Glomerular visceral epithelial cell (primary cell): Measurements from ENCODE around the gene HIVEP1.

ENCODE experiments used
- DNase-seq: peaks from one replicate; pipeline ENCODE4 v3.0.0-alpha.2; 2016; ENCODE audit errors: extremely low spot score

The HIVEP1 gene

DNA sequence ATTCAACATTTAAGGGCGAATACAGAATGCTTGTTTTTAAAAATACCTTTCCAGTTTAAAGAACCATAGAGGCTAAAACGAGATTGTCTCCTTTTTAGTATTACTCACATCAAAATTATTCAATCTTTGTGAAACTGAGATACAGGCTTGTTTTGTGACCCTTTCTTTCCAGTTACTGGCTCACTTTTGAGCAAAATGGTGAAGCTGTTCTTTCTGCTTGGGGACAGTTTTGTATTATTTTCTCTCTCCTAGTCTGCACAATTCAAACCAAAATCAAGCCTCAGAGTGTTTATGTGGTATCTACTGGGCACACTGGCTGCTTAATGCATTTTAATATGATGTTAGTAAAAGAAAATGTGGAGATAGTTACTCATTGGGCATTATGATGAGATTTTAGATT lies 36.5 kb downstream of the HIVEP1 start:
- no peak for DNase-seq

DNA sequence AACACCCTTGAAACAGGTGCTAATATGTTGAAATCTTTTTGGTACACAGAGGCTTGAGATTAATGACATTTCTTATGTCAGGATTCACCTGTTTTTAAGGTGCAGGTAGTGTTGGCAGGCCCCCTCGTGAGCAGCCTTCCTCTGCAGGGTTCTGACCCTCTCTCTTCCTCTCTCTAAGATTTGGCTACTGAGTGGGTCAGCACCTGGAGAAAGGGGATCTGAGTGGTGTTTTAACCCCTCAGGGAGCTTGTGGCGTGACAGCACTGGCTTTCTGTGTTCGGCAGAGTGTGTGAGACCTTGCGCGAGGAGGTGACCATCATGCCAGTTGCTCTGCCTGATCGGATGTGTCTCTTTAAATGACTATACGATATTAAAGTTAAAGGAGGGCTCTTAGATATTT lies 37.1 kb downstream of the HIVEP1 start:
- no peak for DNase-seq

DNA sequence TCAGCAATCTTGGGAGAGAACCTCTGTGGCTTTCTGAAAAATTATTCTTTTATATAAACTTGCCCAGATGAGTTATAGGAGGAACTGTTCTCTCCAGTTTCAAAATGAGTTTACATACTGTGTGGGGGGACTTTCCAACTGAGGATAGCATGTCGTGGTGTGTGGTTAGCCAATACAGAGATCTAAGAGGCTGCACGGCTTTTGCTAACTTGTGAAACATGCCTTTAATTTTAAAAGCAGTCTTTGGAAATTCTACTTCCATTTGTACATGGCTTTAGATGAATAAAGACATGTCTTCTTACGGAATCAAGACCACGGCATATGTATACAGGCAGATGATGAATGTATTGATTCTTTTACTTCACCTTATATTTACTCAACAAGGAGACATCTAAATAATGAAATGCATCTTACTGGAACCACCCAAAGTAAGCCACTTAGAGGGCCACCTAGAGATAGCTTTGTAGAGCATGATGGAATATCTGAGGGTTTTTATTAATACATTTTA lies 39.8 kb downstream of the HIVEP1 start:
- peak; percentile 37 for DNase-seq

DNA sequence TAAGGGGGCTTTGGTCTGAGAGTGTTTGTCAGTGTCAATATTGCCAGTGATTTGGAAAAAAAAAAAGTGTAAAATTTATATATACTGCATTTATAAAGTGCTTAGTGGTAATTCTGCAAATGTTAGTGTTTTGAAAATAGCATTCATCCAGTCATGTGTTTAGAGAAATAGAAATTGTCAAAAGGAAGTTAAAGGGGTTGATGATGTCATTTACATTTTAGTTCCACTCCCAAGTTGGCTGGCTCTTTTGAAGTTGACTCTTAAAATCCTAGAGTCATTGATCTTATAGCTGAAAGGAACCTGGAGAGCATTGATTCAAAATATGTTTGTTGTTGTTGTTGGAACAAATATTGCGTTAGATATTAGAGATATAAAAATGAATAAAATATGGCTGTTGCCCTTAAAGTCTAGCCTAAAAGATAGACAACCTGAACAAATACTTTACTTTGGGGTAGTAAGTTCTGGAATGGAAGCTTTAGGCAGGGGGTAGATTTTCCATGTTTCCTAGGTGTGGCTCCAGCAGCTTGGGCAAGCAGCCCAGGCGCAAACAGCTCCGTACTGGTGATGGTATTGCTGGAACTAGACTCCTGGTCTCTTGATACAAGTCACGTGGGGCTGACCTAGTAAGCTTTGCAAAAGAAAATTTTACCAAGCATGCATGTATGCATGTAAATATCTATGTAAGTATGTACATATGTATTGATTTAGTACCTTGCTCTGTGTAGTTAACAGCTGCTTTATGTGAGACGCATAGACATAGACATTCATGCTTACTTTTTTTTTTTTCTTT lies 46.3 kb downstream of the HIVEP1 start:
- DNase-seq: no peak

DNA sequence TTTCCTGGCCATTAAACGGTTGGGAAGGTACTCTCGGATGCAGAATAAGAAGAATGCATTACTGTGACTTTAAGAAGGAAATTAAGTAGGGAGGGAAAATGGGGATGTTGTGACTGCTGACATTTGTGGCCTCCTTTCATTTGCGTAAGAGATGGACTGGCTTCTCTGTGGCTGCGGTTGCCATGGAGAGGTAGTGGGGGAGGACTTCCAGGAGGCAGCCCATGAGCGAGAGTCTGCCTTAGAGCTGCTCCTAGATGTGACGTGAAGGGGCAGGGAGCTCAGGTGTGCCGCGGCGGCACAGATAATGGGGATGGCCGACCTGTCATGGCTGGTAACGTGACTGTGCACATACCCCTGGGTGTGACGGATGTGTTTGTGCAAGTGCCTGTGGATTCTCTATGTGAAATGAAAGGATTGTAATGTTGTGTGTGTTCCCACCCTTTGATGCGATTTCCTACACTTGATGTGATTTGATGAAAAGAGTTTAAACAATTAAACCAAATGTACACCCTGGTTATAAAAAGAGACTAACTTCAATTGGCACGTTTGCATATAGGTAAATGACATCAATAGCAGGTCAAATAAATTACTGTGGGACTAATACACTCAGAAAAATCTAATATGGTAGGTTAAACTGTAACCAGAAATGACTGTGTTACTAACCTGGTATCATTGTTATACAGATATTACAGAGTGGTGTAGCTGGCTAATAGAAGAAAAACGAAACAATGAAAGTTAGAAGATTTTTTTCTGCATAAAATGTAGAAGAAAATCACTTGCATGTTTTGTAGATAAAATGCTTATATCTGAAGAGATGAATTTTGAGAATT lies 48.9 kb downstream of the HIVEP1 start:
- peak; percentile 85 for DNase-seq

DNA sequence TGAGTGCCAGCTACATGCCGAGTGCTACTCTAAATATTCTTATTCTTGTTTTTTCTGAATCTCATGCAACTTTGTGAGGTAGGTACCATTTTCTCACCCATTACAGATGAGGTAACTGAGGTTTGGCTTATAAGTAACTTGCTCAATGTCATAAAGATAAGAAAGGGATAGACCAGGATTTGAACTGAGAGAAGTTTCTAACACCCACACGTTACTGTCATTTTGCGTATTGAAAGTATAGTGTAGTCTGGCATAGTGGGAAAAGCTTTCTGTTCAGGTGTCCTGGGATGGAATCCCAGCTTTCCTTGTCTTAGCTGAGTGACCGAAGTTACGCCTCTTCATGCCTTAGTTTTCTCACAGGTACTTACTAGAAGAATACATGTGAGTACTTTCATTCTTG lies 50.5 kb downstream of the HIVEP1 start:
- DNase-seq: no peak

DNA sequence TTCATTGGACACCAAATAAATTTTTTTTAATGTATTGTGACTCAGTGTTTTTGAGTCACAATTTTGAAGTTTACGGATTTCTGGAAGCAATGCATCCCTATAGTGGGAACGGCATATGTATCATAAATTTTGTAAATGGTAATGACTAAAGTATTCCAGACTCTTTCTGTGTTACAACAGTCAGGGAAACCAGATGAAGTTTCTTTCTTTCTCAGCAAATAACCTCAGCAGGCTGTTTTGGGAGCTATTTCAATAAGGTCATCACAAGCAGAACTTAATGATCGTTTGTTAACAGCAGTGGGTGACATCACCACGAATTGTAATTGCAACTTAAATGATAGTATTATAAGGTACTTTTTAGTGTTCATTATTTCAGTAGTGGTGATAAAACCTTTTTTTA lies 52.0 kb downstream of the HIVEP1 start:
- no peak for DNase-seq

DNA sequence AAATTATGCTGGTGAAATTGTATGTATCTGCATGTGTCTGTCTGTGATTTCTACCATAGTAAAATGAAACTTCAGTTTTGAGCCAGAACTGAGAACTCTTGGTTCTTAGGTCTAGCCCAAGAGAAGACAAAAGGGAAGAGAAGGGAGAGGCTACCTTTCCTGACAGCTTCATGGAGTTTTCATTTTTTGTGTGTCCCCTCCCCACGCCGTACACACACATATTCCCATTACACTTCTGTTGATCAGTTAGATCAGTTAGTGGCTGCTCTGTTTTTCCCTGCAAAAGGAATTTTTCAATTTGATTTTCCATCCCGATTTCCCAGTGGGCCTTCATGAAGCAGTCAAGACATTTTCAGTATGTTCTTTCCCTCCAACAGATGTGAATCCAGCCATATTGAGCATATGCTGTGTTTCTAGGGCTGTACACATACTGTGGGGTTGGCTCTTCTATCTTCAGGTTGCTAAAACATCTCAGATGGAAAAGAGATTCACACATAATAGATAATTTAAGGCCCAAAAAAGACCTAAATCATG lies 52.5 kb downstream of the HIVEP1 start:
- DNase-seq: no peak

DNA sequence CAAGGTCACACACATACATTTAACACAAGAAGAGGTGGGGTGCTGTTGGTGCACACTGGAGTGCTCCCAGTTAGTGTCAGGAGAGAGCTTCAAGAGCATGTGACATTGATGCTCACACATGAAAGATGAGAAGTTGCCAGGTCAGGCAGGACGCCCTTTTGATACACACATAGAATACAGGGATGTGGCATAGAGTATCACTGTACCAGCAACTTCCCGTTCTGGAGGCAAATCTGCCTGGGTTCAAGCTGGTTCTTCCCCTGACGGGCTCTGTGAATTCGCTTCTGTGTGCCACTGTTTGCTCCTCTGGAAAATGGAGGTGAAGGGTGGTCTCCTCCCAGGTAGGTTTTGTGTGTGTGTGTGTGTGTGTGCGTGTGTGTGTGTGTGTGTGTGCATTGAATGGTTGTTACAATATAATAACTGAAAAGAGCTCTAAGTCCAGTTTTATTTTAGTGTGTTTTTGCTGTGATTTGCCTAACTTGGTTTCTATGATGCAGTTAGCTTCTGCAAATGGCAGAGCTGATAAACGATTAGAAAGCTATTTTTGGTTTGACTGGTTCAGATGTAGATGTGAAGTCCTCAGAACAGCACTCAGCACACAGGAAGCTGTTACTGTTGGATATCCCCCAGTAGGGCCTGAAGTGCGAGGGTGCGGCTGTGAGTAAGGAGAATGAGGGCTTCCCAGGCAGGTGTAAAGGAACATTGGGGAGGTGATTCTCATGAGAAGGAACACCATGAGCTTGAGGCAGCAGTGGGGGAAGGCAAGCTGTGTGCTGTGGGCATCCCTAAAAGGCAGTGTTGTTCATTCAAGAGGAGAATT lies 53.4 kb downstream of the HIVEP1 start:
- DNase-seq: no peak

DNA sequence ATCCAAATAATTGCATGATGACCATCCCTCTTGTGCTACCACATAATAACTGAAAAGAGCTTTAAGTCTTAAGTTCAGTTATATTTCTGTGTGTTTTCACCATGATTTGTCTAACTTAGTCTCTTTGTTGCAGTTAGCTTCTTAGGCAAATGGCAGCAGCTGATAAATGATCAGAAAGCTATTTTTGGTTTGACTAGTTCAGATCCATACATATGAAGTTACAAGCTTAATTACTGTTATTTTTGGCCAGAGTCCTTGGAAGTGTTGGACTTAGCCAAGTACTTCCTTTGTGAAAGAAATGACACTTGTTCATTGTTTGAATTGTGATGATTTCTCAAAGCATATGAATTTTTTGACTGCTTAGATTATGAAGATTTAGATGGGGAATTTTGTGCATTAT lies 54.2 kb downstream of the HIVEP1 start:
- no peak for DNase-seq

DNA sequence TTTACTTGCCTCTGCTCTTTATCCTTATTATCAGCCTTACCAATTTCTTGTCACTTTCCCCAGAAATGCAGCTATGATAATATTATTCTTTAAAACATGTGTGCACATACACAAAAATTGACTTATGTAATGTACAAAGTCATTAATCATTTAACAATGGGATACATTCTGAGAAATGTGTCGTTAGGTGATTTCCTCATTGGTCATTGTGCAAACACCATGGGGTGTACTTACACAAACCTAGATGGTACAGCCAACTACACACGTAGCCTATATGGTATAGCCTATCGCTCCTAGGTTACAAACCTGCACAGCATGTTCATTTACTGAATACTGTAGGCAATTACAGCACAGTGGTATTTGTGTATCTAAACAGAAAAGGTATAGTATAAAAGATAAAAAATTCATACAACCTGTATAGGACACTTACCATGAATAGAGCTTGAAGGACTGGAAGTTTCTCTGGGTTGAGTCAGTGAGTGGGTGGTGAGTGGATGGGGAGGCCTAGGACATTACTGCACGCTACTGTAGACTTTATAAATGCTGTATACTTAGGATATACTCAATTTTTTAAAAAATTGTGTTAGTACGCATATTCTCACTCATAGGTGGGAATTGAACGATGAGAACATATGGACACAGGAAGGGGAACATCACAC lies 56.9 kb downstream of the HIVEP1 start:
- no peak for DNase-seq

DNA sequence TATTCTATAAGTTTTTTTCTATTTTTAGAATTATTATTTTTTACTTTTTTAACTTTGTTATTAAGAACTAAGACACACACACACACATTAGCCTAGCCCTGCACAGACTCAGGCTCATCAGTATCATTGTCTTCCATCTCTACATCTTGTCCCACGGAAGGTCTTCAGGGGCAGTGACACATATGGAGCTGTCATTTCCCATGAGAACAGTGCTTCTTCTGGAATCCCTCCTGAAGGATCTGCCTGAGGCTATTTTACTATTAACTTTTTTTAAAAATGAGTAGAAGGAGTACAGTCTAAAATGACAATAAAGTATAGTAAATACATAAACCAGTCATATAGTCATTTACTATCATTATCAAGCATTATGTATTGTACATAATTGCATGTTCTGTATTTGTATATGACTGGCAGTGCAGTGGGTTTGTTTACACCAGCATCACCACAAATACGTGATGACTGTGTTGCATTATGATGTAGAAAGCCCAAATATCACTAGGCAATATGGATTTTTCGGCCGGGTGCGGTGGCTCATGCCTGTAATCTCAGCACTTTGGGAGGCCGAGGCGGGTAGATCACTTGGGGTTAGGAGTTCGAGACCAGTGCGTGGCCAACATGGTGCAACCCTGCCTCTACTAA lies 57.9 kb downstream of the HIVEP1 start:
- no peak for DNase-seq

DNA sequence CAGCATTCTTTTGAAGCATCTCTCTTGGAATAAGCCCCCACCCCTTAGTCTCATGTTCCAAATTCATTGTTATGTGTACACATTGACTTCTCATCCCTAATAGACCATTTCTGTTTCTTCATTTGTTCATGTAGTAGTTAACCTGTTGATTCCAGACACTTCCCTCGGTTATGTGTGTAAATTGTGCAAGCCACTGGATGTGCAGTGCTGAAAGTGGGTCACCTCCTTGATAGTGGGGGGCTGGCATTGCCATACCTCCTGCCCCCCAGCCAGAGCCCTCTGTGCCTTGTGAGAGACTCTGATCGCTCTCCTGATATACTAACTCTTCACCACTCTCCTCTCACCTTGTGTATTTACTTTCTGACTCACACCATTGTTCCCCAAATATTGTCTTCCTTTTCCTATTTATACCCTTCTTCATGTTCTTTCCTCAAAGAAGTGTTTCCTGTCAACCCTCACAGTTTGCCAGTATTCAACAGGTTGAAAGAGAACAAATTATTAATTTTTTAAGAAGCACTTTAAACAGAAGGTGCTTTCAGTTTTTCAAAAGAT lies 59.0 kb downstream of the HIVEP1 start:
- DNase-seq: no peak

DNA sequence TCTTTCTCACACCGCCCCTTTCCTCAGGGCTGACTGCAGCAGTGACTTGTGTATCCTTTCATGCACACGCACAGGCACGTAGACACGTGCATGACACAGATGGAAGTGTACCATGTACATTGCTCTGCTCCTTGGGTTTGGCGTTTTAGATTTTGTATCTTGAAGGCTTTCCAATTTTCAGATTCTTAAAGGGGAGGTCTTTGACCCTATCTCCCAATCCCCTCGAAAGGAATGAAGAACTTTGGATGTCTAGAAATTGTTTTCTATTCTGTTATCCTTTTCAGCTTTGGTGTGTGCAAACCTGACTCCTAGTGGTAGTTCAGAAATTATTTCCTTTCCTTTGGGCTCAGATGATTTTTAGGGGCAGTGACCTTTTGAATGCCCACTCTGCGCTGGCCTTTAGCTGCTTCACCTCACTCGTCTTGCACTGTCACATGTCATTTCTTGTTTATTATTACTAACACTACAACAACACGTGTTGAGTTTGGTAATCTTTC lies 63.0 kb downstream of the HIVEP1 start:
- DNase-seq: no peak

DNA sequence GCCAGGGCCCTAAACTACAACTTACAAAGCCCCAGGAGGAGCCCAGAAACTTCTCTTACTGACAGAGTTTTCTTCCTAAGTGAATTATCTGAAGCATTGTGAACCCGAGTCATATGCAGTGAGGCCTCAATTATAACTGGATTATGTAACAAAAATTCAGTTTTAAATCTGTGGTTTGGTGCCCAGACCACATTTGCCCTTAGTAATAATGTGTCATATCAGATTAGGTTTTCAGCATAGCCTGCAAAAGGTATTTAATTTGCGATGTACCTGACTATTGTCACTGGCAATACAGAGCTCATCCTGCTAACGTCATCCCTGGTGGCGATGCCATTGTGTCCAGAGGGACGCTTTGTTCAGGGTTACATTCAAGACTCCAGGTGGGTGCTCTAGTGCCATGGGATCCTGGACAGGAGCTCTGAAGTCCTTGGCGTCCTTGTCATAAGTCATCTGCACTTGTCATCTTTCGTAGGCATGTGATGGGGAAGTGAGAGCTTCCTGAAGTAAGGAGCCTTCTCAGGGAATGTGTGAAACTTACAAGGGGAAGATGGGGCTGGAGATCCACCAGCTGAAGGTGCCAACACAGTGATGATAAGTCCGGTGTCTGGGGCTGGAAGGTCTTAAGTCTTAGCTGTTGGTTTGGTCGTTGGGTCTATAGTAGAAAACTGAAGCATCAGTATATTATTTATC lies 65.1 kb downstream of the HIVEP1 start:
- DNase-seq: no peak

DNA sequence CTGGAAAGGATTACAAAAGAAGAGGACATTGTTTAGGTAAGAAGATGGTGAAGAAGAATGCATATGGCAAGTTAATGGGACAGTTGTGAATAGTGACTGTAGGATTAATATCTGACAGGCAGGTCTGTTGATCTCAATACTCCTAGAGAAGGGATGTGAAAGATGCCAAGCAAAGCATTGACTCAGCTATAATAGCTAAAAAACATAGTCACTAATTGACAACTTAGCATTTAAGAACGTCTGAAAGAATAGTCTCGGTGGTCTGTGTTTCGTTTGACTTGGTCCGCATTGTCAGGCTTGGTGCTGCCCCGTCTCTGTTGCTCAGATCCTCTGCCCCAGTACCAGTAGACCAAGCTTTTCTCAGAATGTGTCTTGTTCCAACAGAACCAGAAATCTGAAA lies 65.9 kb downstream of the HIVEP1 start:
- DNase-seq: no peak

DNA sequence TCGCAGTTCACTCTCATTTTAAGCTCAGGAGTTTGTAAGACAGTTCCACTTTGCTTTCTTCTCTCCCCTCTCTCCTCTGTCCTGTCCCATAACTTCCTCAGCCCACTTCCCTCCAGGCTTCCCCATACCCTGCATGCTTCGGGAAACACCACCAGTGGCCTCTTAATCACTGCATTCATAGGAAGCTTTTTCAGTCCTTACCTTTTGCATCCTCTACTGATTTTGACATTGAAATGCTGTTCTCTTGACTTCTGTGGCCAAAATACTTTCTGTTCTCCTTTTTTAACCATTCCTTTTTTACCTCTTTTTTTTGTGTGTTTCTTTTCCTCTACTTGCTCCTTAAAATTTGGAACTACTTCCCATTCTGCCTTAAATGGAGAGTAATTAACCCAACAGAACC lies 69.7 kb downstream of the HIVEP1 start:
- DNase-seq: no peak

DNA sequence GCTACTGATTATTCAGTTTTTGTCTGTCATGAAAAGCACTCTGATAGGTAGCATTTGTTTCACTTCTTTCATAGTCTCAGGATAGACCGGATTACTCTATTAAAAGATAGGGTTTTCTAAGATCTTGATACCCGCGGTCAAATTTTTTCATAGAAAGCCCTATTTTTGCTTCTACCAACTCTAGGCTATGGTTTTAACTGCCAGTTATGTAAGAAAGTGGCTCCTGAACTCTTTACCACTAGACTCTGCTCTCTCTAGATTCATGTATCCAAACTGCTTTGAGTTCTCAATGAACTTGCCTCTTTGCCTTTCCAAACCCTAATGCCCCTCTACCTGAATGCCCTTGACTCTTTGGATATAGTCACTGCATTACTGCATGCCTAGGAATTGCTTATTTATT lies 70.3 kb downstream of the HIVEP1 start:
- DNase-seq: no peak

DNA sequence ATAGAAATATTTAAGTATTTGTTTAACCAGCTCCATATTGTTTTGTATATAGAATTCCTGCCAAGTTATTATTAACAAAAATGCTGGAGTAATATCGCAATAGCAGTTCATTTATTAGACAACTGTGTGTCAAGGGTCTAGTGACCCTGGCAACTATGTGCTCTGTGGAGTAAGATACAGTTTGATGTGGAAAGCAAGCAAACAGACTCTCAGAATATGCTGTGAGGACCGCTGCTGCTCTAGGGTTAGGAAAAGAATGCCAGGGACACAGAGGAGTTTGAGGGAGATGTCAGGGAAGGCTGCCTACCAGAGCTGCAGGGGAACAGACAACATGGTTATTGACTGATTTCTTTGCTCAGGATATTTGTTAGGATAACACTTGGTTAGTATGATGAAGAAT lies 71.2 kb downstream of the HIVEP1 start:
- DNase-seq: no peak

DNA sequence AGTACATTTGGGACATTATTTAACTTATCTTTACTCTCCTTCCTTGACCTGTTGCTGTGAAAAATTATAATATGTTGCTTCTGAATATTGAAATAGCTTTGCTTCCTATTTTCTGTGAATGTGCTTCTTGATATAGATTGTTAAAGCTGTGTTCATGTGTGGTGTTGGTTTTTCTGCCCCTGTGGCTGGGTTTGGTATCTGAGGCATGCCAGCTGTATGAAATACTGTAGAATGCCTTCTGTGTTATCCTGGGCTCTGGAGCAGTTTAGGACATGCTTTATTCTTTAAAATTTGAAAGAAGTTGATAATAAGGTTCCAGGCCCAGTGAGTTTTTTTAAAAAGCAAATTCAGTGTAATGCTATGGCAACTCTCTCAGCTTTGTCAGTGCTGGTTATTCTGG lies 71.7 kb downstream of the HIVEP1 start:
- no peak for DNase-seq
